ENCODE measurements around the gene BRCA1. TPM values are rescaled to one million over a fixed set of nuclear protein-coding genes. Genes with fewer than 3 reads are reported as not detected.
A peak's percentile ranks its signal among the peaks of the same experiment; 100 is the strongest.

BRCA1 gene
- total RNA-seq, 4 donors from 2014 or later, result 1.2 to 30.7 (median 15.4) TPM

DNA sequence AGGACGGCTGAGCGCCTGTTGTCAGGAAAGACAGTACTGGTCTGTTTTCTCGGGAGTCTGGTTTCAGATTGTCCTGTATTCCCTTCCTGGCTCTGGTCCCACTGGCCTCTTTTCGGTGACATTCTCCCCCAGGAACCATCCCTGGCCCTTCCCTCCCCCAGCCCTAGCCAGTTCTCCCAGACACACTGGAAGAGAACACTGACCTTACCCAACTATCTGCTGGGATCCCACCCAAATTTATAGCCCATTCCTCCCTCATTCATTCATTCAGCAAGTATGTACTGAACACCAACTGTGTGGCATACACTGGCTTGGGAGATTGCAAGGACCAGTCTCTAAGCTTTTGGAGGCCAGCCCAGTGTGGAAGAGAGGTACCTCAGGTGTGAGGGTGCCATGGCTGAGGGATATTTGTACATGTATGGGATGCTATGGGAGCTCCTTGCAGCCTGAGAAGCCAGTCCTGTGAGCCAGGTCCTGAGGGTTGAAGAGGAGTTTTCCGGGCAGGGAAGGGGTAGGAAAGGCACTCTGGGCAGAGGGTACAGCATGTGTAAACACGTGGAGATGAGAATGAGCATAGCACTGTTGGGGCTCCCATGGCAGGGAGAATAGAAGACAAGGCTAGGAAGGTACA is 94.9 kb downstream of the BRCA1 start:
- no peaks in the 10 kb centered on the region for H3K27me3 ChIP-seq
- H3K9me3 ChIP-seq, result no peaks in the 10 kb centered on the region
- no peak overlapping the region for H3K27ac ChIP-seq
- H3K4me1 ChIP-seq, result no peaks in the 10 kb centered on the region
- TF ChIP-seq POLR2A (IDR thresholded peaks at IDR 0.05), result no peak
- TF ChIP-seq, protein P1, sequence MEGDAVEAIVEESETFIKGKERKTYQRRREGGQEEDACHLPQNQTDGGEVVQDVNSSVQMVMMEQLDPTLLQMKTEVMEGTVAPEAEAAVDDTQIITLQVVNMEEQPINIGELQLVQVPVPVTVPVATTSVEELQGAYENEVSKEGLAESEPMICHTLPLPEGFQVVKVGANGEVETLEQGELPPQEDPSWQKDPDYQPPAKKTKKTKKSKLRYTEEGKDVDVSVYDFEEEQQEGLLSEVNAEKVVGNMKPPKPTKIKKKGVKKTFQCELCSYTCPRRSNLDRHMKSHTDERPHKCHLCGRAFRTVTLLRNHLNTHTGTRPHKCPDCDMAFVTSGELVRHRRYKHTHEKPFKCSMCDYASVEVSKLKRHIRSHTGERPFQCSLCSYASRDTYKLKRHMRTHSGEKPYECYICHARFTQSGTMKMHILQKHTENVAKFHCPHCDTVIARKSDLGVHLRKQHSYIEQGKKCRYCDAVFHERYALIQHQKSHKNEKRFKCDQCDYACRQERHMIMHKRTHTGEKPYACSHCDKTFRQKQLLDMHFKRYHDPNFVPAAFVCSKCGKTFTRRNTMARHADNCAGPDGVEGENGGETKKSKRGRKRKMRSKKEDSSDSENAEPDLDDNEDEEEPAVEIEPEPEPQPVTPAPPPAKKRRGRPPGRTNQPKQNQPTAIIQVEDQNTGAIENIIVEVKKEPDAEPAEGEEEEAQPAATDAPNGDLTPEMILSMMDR (IDR thresholded peaks at IDR 0.05), result no peak
- H3K4me3 ChIP-seq, result no peak overlapping the region
- intact Hi-C loops (cut with DNase I; ENCODE audit: low total_unique reads), result no loop called here
- H3K36me3 ChIP-seq, result no peaks in the 10 kb centered on the region
- no peak for DNase-seq

- H3K4me1 ChIP-seq, result no peaks in the 10 kb centered on the region
- no peak overlapping the region for H3K4me3 ChIP-seq
- no peak overlapping the region for H3K27ac ChIP-seq
- no peak for TF ChIP-seq POLR2A (IDR thresholded peaks at IDR 0.05)
- TF ChIP-seq, protein P1 (IDR thresholded peaks at IDR 0.05), result no peak
- no peak for DNase-seq
- intact Hi-C loops (cut with DNase I; ENCODE audit: low total_unique reads), result no loop called here
- H3K9me3 ChIP-seq, result no peaks in the 10 kb centered on the region
- no peaks in the 10 kb centered on the region for H3K27me3 ChIP-seq
- H3K36me3 ChIP-seq, result no peaks in the 10 kb centered on the region
These were observed 96.8 kb downstream of the BRCA1 start for GRCh38 chr17:43028221-43028861.

- Histone ChIP-seq H3K27me3 (no peaks in the 10 kb centered on the region), H3K27ac (peak overlapping the region; percentile 83 to 95), H3K9me3 (no peaks in the 10 kb centered on the region), H3K36me3 (no peaks in the 10 kb centered on the region), H3K4me3 (no peak overlapping the region), H3K4me1 (no peaks in the 10 kb centered on the region)
- intact Hi-C loops (cut with DNase I; ENCODE audit: low total_unique reads), result no loop called here
- DNase-seq, result no peak
- TF ChIP-seq, protein P1 (IDR thresholded peaks at IDR 0.05), result no peak
- no peak for TF ChIP-seq POLR2A (IDR thresholded peaks at IDR 0.05)
These were observed 97.8 kb downstream of the BRCA1 start for GRCh38 chr17:43027091-43028032.

DNA sequence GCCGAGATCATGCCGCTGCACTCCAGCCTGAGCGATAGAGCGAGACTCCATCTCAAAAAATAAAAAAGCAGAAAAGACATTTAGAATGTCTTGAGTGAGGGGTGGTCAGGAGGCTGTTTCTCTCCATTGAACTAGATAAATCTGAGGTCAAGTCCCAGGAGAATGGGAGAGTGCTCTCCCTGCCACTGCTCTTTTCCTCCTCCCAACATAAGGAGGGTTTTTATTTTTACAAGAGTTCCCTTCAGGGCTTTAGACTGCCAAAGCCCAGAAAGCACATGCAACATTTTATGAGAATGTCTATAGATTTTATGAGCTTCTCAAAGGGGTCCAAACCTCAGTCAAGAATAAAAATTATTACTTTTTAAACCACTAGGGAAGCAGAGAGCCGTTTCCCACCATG is 98.6 kb downstream of the BRCA1 start:
- H3K36me3 ChIP-seq, result no peaks in the 10 kb centered on the region
- no peaks in the 10 kb centered on the region for H3K27me3 ChIP-seq
- intact Hi-C loops (cut with DNase I; ENCODE audit: low total_unique reads), result no loop called here
- H3K4me3 ChIP-seq, result no peak overlapping the region
- no peaks in the 10 kb centered on the region for H3K4me1 ChIP-seq
- H3K27ac ChIP-seq, result peak overlapping the region; percentile 83 to 95
- no peaks in the 10 kb centered on the region for H3K9me3 ChIP-seq
- no peak for DNase-seq
- TF ChIP-seq, protein P1 (IDR thresholded peaks at IDR 0.05), result no peak
- TF ChIP-seq POLR2A (IDR thresholded peaks at IDR 0.05), result no peak

Data from uterus (tissue), 4 donors.